DND-41 (cell line): Measurements from ENCODE around the gene NLRP9.

Experiments used
- EZH2 ChIP-seq: IDR thresholded peaks from 3 replicates; pipeline ENCODE4 v1.6.1; 2012; ENCODE audit warnings: borderline replicate concordance, low read depth, mild to moderate bottlenecking, moderate library complexity, low read length, inconsistent platforms; ENCODE audit not compliant: severe bottlenecking
- TF ChIP-seq, protein P1 (sequence below): IDR thresholded peaks from 2 replicates; pipeline ENCODE4 v1.5.1; 2012; ENCODE audit warnings: borderline replicate concordance, low read length, moderate library complexity, mild to moderate bottlenecking; ENCODE audit not compliant: poor library complexity, severe bottlenecking; ENCODE audit errors: extremely low read depth

DNA sequence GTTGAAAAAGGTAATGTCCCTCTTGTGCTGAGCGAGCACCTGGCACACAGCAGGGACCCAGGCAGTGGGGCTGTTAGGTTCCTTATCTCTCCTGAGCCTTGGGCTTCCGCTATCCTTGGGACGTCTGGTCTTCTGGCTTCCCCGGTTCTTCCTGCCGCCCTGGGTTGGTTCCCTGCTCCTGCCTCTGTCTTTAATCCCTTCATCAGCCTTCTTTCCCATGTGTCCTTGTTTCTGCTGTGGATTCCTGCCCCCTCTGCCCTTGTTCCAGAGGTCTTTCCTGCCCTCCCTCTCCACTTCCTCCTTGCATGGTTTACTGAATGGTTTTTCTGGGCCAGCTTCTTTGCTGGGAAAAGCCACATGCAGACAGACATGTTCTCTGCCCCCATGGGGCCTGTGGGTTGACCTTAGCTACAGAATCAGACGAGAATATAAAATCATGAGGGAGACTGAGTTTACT is 60.6 kb downstream of the NLRP9 start:
- TF ChIP-seq, protein P1, sequence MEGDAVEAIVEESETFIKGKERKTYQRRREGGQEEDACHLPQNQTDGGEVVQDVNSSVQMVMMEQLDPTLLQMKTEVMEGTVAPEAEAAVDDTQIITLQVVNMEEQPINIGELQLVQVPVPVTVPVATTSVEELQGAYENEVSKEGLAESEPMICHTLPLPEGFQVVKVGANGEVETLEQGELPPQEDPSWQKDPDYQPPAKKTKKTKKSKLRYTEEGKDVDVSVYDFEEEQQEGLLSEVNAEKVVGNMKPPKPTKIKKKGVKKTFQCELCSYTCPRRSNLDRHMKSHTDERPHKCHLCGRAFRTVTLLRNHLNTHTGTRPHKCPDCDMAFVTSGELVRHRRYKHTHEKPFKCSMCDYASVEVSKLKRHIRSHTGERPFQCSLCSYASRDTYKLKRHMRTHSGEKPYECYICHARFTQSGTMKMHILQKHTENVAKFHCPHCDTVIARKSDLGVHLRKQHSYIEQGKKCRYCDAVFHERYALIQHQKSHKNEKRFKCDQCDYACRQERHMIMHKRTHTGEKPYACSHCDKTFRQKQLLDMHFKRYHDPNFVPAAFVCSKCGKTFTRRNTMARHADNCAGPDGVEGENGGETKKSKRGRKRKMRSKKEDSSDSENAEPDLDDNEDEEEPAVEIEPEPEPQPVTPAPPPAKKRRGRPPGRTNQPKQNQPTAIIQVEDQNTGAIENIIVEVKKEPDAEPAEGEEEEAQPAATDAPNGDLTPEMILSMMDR: no peak
- TF ChIP-seq EZH2: no peak
